Left ventricle myocardium inferior (tissue), 1 donor: ENCODE results near the gene DPY19L3. TPM values are rescaled to one million over a fixed set of nuclear protein-coding genes. Genes with fewer than 3 reads are reported as not detected.

Experiments used
- DNase-seq: peaks from one replicate; pipeline ENCODE4 v3.0.0-alpha.2; 2020
- H3K27ac ChIP-seq: fragments of 200-600 bp; replicated peaks from 2 replicates; pipeline ENCODE4 v1.8.0; 2021
- H3K27me3 ChIP-seq: fragments of 200-600 bp; 2 replicates; pipeline ENCODE4 v1.8.0; 2021; ENCODE audit warnings: low read depth
- H3K36me3 ChIP-seq: fragments of 200-600 bp; 2 replicates; pipeline ENCODE4 v1.8.0; 2021
- H3K4me1 ChIP-seq: fragments of 200-600 bp; 2 replicates; pipeline ENCODE4 v1.8.0; 2021
- H3K4me3 ChIP-seq: fragments of 200-600 bp; 2 replicates; pipeline ENCODE4 v1.8.0; 2021; ENCODE audit warnings: mild to moderate bottlenecking, moderate library complexity
- H3K9me3 ChIP-seq: fragments of 200-600 bp; replicated peaks from 2 replicates; pipeline ENCODE4 v1.8.0; 2021
- intact Hi-C: fragments of 100-400 bp; cut with micrococcal nuclease; formaldehyde crosslinking; loops from one replicate; pipeline ENCODE4 v1.11.0; 2022
- total RNA-seq: library from RNA; stranded (reverse); fragmentation: NEBNext Ultra II Directional; extraction: Animal tissue kit (Norgen Biotek cat#: 25700); gene quantifications from one replicate; pipeline ENCODE4 v1.2.1, GENCODE V29; 2021
- TF ChIP-seq, protein P1 (sequence below): fragments of 200-600 bp; IDR thresholded peaks from 2 replicates; pipeline ENCODE4 v1.8.0; 2021; ENCODE audit warnings: antibody characterized with exemption, mild to moderate bottlenecking, borderline replicate concordance
- donor health status: DM: no; HTN: yes; CAD: no; lungs with severe emphysema.

Gene DPY19L3
- total RNA-seq, 1 donor from 2014 or later = 5.2 TPM

- Histone ChIP-seq H3K4me3 (no peak overlapping the region), H3K27me3 (no peaks in the 10 kb centered on the region), H3K27ac (no peak overlapping the region), H3K36me3 (peaks cover 30% of the 10 kb centered on the region), H3K4me1 (no peaks in the 10 kb centered on the region), H3K9me3 (no peaks in the 10 kb centered on the region)
- intact Hi-C loops = no loop called here
- no peak for DNase-seq
- TF ChIP-seq, protein P1, sequence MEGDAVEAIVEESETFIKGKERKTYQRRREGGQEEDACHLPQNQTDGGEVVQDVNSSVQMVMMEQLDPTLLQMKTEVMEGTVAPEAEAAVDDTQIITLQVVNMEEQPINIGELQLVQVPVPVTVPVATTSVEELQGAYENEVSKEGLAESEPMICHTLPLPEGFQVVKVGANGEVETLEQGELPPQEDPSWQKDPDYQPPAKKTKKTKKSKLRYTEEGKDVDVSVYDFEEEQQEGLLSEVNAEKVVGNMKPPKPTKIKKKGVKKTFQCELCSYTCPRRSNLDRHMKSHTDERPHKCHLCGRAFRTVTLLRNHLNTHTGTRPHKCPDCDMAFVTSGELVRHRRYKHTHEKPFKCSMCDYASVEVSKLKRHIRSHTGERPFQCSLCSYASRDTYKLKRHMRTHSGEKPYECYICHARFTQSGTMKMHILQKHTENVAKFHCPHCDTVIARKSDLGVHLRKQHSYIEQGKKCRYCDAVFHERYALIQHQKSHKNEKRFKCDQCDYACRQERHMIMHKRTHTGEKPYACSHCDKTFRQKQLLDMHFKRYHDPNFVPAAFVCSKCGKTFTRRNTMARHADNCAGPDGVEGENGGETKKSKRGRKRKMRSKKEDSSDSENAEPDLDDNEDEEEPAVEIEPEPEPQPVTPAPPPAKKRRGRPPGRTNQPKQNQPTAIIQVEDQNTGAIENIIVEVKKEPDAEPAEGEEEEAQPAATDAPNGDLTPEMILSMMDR = no peak
These were observed 69.8 kb downstream of the DPY19L3 start for GRCh38 chr19:32475141-32476031.

- TF ChIP-seq, protein P1 = no peak
- DNase-seq = no peak
- Histone ChIP-seq H3K27me3 (no peaks in the 10 kb centered on the region), H3K4me1 (no peaks in the 10 kb centered on the region), H3K9me3 (no peaks in the 10 kb centered on the region), H3K27ac (no peak overlapping the region), H3K4me3 (no peak overlapping the region), H3K36me3 (peaks cover 35% of the 10 kb centered on the region)
- intact Hi-C loops = no loop called here
These were observed 70.4 kb downstream of the DPY19L3 start for GRCh38 chr19:32476032-32476350.

GRCh38 chr19:32480321-32480720, 74.8 kb downstream of the DPY19L3 start:
- peaks cover 75% of the 10 kb centered on the region for H3K36me3 ChIP-seq
- H3K4me3 ChIP-seq = no peak overlapping the region
- H3K9me3 ChIP-seq = no peaks in the 10 kb centered on the region
- H3K4me1 ChIP-seq = no peaks in the 10 kb centered on the region
- no peak overlapping the region for H3K27ac ChIP-seq
- TF ChIP-seq, protein P1 = no peak
- DNase-seq = no peak
- H3K27me3 ChIP-seq = no peaks in the 10 kb centered on the region
- intact Hi-C loops = no loop called here

GRCh38 chr19:32483574-32483973, 78.0 kb downstream of the DPY19L3 start:
- Histone ChIP-seq H3K4me1 (no peaks in the 10 kb centered on the region), H3K27ac (no peak overlapping the region), H3K9me3 (peaks cover 28% of the 10 kb centered on the region), H3K4me3 (no peak overlapping the region), H3K27me3 (no peaks in the 10 kb centered on the region), H3K36me3 (peaks cover 89% of the 10 kb centered on the region)
- TF ChIP-seq, protein P1 = no peak
- intact Hi-C loops = no loop called here
- no peak for DNase-seq

DNA sequence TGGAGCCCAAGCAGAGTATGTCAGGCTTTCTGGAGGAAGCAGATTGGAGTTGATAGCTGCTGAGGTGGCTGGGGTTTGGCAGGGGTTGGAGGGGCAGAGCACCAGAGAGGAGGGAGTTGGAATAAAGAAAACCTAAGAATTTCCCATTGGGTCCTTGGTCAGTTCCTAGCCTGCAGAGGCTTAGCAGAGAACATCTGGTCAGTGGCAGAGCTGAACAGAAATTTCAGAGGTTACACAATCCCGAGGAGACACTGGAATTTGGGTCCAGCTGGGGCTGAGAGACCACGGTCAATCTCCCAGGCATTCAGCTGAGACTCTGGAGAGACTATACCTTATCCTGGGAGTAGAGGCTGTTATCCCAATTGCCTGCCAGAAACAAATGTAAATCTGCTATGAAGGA, 84.4 kb downstream of the DPY19L3 start:
- Histone ChIP-seq H3K4me3 (no peak overlapping the region), H3K9me3 (peaks cover 38% of the 10 kb centered on the region), H3K4me1 (no peaks in the 10 kb centered on the region), H3K27me3 (no peaks in the 10 kb centered on the region), H3K27ac (no peak overlapping the region), H3K36me3 (peaks cover 30% of the 10 kb centered on the region)
- intact Hi-C loops = no loop called here
- no peak for DNase-seq
- TF ChIP-seq, protein P1 = no peak
